Measurements from ENCODE around the gene GPR3. TPM values are rescaled to one million over a fixed set of nuclear protein-coding genes. Genes with fewer than 3 reads are reported as not detected.
A peak's percentile ranks its signal among the peaks of the same experiment; 100 is the strongest.

The GPR3 gene
- total and polyA plus RNA-seq, 2 of the 13 experiments (the other 11 are each of a cell fraction or from before 2014, with no cell fraction given), result 1.00 to 2.6 TPM

DNA sequence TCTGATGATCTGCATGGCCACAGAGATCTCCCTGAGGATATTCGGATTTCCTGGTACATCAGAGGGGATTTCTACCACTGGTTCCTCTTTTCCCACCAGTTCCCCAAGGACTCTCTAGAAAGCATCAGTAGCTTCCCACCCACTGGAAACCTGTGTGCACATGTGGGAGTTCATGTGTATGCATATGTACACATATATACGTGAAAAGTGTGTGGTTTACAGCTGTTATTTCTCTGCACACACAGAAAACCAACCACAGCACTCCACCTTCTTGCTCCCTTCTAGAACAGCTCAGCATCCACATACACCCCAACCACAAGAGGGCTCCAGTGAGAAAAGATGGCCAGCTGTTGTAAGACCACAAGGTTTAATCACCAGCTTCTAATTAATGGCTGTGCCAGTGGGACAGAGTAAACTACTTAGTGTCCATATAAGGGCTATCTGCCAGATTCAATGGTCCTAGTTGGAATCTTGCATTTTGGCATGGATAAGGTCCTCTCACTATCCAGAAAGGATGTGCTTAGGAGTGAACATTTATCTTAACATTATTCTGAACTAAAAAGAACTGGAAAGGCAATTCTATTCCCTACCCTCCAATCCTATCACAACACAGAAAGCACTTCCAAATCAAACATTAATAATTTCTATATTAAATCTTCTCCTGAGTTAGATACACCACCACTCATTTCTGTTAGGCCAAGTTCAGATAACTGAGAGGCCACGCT lies 24.1 kb downstream of the GPR3 start (continued):
- TF ChIP-seq, protein P1, sequence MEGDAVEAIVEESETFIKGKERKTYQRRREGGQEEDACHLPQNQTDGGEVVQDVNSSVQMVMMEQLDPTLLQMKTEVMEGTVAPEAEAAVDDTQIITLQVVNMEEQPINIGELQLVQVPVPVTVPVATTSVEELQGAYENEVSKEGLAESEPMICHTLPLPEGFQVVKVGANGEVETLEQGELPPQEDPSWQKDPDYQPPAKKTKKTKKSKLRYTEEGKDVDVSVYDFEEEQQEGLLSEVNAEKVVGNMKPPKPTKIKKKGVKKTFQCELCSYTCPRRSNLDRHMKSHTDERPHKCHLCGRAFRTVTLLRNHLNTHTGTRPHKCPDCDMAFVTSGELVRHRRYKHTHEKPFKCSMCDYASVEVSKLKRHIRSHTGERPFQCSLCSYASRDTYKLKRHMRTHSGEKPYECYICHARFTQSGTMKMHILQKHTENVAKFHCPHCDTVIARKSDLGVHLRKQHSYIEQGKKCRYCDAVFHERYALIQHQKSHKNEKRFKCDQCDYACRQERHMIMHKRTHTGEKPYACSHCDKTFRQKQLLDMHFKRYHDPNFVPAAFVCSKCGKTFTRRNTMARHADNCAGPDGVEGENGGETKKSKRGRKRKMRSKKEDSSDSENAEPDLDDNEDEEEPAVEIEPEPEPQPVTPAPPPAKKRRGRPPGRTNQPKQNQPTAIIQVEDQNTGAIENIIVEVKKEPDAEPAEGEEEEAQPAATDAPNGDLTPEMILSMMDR (CRISPR knock-in tag; IDR thresholded peaks at IDR 0.05), result peak; percentile 61
- TF ChIP-seq SMC3 (IDR thresholded peaks at IDR 0.05; ENCODE audit: low read length) (peak; percentile 76), CHD4 (IDR thresholded peaks at IDR 0.05; ENCODE audit: borderline replicate concordance, low read length) (no peak), TEAD3 (CRISPR knock-in tag; optimal IDR thresholded peaks at IDR 0.05; ENCODE audit: borderline replicate concordance) (no peak), THAP11 (CRISPR knock-in tag; IDR thresholded peaks at IDR 0.05) (peak; percentile 24; the same call in 1 of the 2 replicates), TGIF2 (CRISPR knock-in tag; IDR thresholded peaks at IDR 0.05) (0 out of 2 replicates have a peak, but pooled peaks have one; percentile 11), YEATS2 (CRISPR knock-in tag; IDR thresholded peaks at IDR 0.05; ENCODE audit: borderline replicate concordance) (no peak)
- TF ChIP-seq, protein P2, sequence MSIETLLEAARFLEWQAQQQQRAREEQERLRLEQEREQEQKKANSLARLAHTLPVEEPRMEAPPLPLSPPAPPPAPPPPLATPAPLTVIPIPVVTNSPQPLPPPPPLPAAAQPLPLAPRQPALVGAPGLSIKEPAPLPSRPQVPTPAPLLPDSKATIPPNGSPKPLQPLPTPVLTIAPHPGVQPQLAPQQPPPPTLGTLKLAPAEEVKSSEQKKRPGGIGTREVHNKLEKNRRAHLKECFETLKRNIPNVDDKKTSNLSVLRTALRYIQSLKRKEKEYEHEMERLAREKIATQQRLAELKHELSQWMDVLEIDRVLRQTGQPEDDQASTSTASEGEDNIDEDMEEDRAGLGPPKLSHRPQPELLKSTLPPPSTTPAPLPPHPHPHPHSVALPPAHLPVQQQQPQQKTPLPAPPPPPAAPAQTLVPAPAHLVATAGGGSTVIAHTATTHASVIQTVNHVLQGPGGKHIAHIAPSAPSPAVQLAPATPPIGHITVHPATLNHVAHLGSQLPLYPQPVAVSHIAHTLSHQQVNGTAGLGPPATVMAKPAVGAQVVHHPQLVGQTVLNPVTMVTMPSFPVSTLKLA (IDR thresholded peaks at IDR 0.05), result no peak

DNA sequence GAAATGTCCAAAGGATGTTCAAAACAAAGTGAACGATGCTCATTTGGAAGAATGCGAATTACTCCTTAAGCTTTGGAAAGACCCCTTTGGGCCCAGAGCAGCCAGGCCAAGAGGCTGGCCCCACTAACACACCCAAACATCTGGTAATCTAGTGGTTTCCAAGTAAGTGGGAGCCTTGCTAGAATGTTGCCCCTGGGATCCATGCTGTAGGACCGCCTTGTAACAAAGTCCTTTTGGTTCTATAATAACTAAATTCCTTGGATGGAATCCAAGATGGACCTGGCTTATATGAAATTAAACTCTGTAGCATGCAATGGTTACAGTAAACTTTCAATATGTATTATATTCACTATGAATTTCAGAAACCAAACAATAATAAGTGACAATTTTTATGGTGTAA lies 25.3 kb downstream of the GPR3 start:
- FAIRE-seq, result no peak
- DNase-seq (ENCODE audit: low spot score), result no peak
- 92% methylated on average over 2 of the region's 3 CpGs for WGBS (ENCODE audit: low lambda C conversion rate)
- Histone ChIP-seq H2AFZ (ENCODE audit: low read length) (no peak overlapping the region), H3K27ac (ENCODE audit: extremely low read length, insufficient read depth, low read length) (no peak overlapping the region), H4K20me1 (ENCODE audit: insufficient read depth, low read length) (no peaks in the 10 kb centered on the region), H3K79me2 (ENCODE audit: insufficient read depth, low read length) (peaks cover 5% of the 10 kb centered on the region), H3K9me3 (ENCODE audit: low read length) (no peaks in the 10 kb centered on the region), H3K4me1 (ENCODE audit: insufficient read depth, low read length) (no peaks in the 10 kb centered on the region), H3K4me2 (ENCODE audit: low read depth, low read length) (no peak overlapping the region), H3K4me3 (replicated peaks in 1 of 3; ENCODE audit: insufficient read depth in 1 of 3, low read depth in 2 of 3, low read length in 3 of 3) (no peak overlapping the region), H3K9ac (ENCODE audit: insufficient read depth, low read depth, low read length) (no peak overlapping the region), H3K27me3 (ENCODE audit: control insufficient read depth in 1 of 2, insufficient read depth in 2 of 2, low read length in 2 of 2) (no peaks in the 10 kb centered on the region), H3K36me3 (replicated peaks in 1 of 2; ENCODE audit: control insufficient read depth in 1 of 2, insufficient read depth in 2 of 2, low read length in 2 of 2) (peaks cover 25 to 69% of the 10 kb centered on the region in 2 experiments)
- ChIA-PET POLR2A (no interaction called here), CTCF (ENCODE audit: low intra/inter-chr PET ratio, low total read pairs) (interaction anchor here (3.2 kb wide), 1 partner anchor 189 kb away, joined by 31 read pairs; no protein-coding TSS in a partner anchor)
- in situ Hi-C loops (cut with HindIII; ENCODE audit: extremely low pct_ligation_motif_present, low pct_unique_long_range_greater_than_20kb), result no loop called here
- BruUV-seq (replicated peaks), result no TSS peak
- intact Hi-C loops (cut with micrococcal nuclease; ENCODE audit: unreplicated experiment), result loop anchor here (5.0 kb wide), 1 partner anchor 75 kb away; the partner anchor contains the start of gene WASF2
- ATAC-seq, result no peak
- TF ChIP-seq NFRKB (IDR thresholded peaks at IDR 0.05), result no peak
- no peak for TF ChIP-seq SRSF9 (IDR thresholded peaks at IDR 0.05; ENCODE audit: borderline replicate concordance, insufficient read depth, low read depth, low read length, poor library complexity, severe bottlenecking)
- no peak for TF ChIP-seq ZNF232 (CRISPR knock-in tag; IDR thresholded peaks at IDR 0.05; ENCODE audit: borderline replicate concordance)
- no peak for TF ChIP-seq MED13 (CRISPR knock-in tag; IDR thresholded peaks at IDR 0.05)
- no peak for TF ChIP-seq RARA (CRISPR knock-in tag; IDR thresholded peaks at IDR 0.05)
- TF ChIP-seq ZNF3 (CRISPR knock-in tag; IDR thresholded peaks at IDR 0.05), result no peak
- no peak for TF ChIP-seq NR2F1 (CRISPR knock-in tag; IDR thresholded peaks at IDR 0.05)
- TF ChIP-seq HMG20A (CRISPR knock-in tag; IDR thresholded peaks at IDR 0.05; ENCODE audit: borderline replicate concordance), result no peak
- no peak for TF ChIP-seq ZNF883 (CRISPR knock-in tag; IDR thresholded peaks at IDR 0.05; ENCODE audit: not compliant biosample characterization)
- no peak for TF ChIP-seq JUN (CRISPR knock-in tag; IDR thresholded peaks at IDR 0.05)
- no peak for TF ChIP-seq KDM5B (CRISPR knock-in tag; IDR thresholded peaks at IDR 0.05; ENCODE audit: borderline replicate concordance)
